Activated gamma-delta T cell (primary cell): ENCODE data around the gene GDE1.

Experiments used
- DNase-seq: peaks from one replicate; lab custom pipeline; 2025; lab: John Stamatoyannopoulos, UW

GDE1 gene

DNA sequence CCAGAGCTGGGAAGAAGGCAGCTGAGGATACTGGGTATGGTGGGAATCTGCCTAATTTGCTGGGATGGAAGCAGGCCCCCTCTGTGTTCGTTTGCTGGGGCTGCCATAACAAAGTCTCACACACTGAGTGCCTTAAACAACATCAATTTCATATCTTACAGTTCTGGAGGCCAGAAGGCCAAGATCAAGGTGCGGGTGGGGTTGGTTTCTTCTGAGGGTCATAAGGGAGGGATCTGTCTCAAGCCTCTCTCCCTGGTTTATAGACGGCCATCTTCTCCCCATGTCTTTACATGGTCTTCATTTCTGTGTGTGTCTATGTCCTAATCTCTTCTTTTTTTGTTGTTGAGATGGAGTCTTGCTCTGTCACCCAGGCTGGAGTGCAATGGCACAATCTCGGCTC is 35.8 kb downstream of the GDE1 start:
- DNase-seq: no peak

DNA sequence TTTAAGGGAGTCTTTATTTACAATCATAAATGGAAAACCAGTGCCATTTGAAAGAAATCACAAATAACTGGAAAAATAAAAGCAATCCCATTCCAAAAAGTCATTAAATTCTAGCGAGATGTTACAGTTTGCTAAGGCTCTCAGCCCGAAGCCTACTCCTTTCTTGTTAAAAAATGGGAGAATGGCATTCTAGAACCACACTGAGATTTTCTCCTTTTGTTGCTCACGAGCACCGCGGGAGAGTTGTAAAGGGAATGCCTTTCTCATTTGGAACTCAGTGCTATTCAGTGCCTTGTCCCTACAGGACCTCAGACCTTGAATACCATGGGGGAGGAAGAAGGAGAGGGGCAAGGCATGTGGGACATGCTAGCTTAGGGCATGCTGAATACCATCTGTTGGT is 36.3 kb downstream of the GDE1 start:
- DNase-seq: no peak

DNA sequence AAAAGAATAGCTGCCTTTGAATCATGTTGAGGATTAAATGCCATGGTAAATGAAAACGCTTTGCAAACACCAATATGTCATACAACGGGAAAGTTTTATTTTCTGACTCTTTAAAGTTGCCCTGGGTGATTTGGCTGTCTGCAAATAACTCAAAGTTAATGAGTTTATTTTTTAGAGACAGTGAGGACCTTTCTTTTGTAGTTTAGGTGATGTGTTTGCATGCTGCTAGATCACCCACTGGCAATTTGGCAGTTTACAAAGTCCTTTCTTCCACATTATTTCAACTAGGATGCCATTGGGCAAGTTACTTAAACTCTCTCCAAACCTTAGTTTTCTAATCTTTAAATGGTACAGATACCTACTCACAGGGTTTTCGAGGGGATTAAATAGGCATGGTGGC is 37.8 kb downstream of the GDE1 start:
- no peak for DNase-seq

DNA sequence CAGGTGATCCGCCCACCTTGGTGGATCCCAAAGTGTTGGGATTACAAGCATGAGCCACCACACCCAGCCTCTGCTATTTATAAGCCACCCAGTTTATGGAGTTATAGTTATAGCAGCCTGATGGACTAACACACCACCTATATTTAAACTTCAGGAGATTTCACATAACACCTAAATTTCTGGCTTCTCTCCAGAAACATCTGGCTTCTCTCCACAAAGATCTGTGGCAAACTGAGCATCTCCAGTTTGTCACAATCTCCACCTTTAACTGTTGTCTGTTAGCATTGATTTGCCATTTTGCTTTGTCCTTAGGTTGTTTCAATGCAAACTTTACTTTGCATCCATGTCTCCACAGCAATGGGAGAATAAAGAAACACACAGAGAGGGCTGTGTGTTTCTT is 39.6 kb downstream of the GDE1 start:
- no peak for DNase-seq

DNA sequence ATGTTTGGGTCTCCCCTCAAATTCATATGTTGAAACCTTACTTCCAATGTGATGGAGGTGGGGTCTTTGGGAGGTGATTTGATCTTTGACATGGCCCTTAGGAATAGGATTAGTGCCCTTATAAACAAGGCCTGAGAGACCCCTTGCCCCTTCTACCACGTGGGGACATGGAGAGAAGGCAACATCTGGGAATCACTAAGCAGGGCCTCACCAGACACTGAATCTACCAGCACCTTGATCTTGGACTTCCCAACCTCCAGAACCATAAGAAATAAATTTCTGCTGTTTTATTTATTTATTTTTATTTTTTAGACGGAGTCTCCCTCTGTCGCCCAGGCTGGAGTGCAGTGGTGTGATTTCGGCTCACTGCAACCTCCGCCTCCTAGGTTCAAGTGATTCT is 40.1 kb downstream of the GDE1 start:
- no peak for DNase-seq

DNA sequence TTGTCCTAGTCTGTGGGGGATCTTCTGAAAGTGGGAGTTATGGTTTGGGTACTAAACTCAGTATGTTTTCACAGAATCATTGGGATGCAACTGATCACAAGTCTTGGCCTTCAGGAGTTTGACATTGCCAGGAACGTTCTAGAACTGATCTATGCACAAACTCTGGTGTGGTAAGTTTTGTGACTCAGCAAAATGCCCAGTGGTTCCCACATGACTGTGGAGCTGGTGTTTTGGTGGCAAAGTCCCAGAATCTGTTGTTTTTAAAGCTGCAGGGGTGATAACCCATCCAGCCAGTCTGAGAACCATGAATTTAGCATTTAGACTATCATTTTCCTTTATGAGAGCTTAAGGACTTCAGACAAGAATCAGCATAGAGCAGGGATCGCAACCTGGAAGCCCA is 40.6 kb downstream of the GDE1 start:
- no peak for DNase-seq

DNA sequence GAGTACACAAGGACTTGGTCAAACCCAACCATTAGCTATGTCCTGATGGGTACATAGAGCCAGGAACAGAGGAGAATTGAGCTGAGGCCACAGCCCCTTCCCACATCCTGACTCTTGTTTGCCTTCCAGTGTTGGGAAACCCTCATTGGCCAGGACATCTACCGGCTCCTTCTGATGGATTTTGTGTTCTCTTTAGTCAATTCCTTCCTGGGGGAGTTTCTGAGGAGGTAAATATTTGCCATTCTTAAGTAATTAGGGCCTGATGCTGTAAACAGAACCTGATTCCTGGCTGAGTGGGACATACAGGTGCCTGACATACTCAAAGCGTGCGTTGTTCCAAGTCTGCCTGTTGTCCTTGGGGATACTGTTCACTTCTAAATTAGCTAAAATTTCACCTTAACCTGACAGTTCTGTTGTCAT is 42.6 kb downstream of the GDE1 start:
- DNase-seq: no peak

DNA sequence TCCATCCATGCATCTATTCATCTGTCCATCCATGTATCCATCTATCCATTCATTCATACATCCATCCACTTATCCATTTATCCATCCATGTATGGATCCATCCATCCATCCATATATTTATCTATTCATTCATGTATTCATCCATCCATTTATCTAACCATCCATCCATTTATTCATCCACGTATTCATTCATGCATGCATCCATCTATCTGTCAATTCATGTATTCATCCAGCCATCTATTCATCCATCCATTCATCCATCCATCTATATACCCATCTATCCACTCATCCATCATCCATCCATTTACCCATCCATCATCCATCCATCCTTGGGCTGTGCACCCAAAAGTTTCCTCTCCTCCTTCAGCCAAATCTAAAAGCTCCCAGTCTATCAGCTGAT is 43.4 kb downstream of the GDE1 start:
- DNase-seq: no peak

DNA sequence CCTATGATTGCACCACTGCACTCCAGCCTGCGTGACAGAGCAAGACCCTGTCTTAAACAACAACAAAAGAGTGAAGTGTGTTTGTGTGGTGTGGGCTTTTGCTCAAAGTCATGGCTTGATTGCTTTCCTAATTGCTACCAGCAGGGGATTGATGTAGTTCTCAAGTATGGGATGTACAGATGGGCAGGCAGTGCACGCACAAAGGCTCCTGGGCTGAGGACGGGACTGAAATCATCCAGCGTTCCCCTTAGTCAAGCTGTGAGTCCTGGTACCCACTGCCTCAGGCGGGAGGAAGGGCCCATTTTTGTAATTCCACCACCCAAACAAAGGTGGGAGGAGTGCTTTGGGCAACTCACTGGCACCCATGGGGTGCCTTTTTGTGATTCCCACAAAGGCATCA is 47.3 kb downstream of the GDE1 start:
- no peak for DNase-seq

DNA sequence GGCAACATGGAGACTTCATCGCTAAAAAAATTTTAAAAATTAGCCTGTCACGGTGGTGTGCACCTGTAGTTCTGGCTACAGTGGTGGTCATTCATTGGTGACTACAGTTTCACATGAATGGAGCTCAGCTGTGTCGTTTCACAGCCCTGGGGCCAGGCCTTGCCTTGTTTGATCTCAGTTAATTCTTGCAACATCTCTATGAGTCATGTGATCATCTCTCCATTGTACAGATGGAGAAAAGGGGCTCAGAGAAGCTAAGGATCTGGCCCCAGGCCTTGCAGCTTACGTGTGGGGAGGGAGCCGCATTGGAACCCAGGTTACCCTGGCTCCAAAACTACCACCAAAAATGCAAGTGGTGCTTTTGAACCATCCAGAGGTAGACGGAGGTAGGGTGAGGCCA is 49.4 kb downstream of the GDE1 start:
- DNase-seq: no peak

DNA sequence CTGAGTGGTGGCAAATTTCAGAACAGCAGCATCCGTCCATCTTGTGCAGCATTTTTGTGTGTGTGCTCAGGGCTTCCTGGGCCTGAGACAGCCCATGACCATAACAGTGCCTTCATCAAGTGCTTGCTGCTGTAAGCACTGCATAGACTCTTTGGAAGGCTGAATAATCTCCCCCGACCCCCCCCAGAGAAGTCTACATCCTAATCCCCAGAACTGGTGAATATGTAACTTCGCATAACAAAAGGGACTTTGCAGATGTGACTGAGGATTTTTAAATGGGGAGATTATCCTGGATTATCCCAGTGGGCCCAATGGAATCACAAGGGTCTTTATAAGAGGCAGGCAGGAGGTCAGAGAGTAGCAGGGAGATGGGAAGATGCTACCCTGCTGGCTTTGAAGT is 53.6 kb downstream of the GDE1 start:
- no peak for DNase-seq

DNA sequence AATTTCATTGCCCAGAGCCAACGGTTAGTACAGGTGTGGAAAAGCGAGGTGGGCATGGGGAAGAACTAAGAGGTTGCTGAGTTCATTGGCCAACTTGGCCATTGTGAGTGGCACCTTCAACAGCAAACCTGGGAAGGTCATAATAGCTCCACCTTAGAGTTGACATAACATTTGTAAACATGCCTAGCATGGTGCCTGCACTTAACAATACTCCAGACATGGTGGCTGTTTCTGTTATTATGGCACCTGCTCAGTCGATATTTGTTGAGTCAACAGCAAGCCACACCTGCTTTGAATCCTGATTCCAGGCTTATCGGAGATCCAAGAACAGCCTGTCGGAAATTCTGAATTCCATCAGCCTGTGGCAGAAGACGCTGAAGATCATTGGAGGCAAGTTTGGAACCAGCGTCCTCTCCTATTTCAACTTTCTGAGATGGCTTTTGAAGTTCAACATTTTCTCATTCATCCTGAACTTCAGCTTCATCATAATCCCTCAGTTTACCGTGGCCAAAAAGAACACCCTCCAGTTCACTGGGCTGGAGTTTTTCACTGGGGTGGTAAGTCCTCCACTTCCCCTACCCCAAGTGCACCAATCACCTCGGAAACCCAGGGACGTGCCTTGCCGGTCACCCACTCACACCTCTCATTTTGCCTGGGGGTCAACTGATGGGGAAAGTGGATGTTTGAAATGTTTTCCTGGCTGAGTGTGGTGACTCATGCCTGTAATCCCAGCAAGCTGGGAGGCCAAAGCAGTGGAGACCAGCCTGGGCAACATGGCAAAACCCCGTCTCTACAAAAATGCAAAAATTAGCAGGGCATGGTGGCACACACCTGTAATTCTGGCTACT is 58.2 kb downstream of the GDE1 start:
- DNase-seq: no peak

DNA sequence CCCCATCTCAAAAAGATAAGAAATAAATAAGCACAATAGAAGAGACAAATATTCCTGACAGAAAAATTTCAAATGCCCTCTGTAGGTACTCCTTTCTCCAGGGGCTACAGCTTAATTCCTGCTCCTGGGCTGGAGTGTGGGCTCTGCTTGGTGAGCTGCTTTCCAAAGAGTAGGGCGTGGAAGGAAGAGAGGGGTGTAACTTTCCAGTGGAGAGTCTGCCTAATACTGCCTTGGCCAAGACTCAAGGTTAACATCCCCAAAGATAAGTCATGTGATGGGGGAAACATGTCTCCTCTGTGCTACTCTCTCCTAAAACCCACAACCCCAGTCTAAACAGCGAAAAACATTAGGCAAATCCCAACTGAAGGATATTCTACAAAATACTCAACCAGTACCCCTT is 61.5 kb downstream of the GDE1 start:
- no peak for DNase-seq

DNA sequence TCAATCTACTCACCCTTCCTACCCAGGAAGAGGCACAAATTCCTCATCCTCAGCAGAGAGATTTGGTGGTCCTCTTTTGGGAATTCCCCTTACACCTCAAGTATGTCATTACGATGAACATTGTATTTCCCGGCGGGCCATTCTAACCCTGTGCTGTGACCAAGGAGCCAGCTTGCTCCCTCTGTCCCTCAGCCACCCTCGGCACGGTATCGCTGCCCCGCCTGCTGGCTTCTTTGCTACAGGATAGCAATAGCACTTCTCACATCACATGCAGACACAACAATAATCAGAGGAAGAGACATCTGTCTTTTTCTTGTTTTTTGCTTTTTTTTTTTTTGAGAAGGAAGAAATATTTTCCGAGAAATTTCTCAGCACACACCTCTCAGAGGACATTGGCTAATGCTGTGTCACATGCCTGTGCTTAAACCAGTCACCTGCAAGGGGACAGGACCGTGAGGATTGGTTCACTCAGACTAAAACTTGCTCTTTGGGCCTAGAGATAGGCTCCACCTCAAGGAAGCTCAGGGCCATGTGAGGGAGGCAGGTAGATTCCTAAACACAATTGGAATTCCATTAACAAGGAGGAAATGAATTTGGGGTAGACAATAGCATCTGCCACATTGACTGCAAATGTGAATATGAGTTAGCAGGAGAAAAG is 63.0 kb downstream of the GDE1 start:
- DNase-seq: no peak
